Epithelial cell of prostate (primary cell): ENCODE measurements around the gene UBTD1.
"Not testable (repeated sequence)": the region's sequence is repeated elsewhere in the genome, so short reads cannot be mapped to it uniquely, and the experiment has no call there.

Experiments used
- DNase-seq: peaks from one replicate; pipeline ENCODE4 v3.0.0-alpha.2; 2011; ENCODE audit warnings: low read depth, low spot score
- H3K27ac ChIP-seq: fragments of 450-650 bp; 2 replicates; pipeline ENCODE4 v1.5.1; 2017; ENCODE audit warnings: mild to moderate bottlenecking

Gene UBTD1

GRCh38 chr10:97511711-97512440 lies 13.2 kb downstream of the UBTD1 start:
- no peak overlapping the region for H3K27ac ChIP-seq
- DNase-seq = no peak

DNA sequence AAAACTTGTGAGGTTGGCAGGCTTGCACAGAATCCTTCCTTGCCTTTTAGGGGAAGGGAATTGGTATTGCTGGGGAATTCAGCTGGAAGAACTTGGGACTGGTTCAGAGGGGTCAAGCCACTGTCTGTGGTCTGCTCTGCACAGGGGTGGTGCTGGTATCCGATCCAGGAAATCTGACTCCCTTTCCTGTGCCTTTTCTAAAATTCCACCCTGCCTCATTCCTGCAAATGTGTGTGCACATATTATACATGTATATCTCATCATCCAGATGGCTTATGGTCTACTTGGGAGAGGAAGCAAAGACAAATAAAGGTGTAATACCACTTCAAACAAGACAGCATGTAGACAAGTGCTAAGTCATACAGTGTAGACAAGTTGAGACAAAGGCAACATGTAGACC lies 14.3 kb downstream of the UBTD1 start:
- H3K27ac ChIP-seq = no peak overlapping the region
- no peak for DNase-seq

GRCh38 chr10:97514344-97514743 lies 15.6 kb downstream of the UBTD1 start:
- no peak for DNase-seq
- no peak overlapping the region for H3K27ac ChIP-seq

DNA sequence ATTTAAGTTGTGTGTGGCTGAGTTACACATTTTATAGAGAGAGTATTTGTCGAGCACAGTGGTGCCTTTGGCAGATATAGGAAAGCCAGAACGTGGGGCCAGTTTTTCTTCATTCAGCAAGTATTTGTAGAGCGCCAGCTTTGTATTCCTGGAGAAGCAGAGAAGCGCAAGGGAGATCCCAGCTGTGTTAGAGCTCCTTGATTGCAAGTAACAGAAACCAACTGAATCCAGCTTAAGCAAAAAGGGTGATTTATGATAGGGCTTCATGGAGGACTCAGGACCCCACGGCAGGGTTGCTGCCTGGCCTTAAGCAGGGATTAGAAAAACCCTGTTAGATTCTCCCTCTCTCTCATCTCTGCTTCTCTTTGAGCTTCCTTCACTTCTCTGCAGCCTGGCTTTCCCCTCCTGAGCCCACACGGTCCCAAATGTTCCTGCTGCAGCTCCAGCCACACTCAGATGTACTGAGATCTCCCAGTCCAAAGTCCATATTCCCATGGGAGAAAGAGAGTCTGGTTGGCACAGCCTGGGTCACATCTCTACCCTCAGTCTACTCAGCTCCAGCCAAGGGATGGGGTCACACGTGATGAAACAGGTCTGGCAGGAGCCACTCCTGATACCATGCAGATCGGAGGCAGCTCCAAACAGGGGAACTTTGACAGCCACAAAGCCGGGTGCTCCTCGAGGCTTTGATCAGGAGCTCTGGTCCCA lies 16.7 kb downstream of the UBTD1 start:
- DNase-seq = no peak
- H3K27ac ChIP-seq = no peak overlapping the region

DNA sequence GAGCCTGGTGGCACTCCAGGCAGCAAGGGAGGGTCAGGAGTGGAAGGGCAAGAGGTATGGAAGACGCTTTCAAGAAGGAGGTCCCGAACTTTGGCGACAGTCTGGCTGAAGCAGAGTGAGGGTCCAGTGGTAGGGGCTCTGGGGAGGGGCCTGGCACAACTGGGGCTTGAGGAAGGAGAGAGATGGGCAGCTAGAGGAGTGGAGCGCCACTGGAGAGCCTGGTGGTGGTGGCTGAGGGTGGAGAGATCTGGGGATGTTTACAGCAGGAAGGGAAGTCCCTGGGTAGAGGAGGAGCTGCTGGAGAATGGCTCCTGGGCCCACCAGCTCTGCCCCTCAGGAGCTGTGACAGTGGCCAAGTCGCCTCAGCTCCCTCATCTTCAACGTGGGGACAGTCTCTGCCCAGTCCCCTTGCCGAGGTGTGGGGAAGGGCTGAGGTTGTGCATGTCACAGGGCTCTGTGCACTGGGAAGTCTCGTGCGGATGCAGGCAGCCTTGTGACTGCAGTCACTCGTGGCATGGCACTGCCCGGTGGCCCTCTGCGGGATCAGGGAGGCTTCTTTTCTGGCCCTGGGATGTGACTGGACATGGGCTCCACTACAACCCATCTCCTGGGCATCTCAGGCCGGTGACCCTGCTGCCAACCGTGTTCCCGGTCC lies 18.5 kb downstream of the UBTD1 start:
- H3K27ac ChIP-seq = no peak overlapping the region
- DNase-seq = no peak

DNA sequence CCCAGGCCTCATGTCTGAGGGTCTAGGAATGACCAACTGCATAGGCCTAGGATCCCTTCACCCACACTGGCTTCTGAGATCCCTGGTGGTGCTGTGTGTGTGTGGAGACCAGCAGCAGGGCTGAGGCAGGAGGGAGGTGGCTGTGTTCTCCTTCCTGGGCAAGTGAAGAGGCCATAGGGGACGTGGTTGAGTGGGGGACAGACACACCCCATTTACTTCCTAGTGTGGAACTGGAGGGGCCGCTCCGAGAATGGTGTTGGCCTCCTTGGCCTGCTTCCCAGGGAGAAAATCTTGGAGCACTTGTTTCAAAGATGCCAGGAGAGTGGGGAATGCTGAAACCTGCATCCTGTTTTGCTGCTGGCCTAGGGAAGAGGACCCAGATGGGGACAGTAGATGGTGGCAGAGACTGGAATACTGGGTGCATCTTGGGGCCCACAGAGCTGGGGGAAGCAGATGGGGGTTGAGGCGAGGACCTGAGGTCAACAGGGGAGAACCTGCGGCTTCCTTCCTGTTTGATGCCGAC lies 19.1 kb downstream of the UBTD1 start:
- no peak overlapping the region for H3K27ac ChIP-seq
- no peak for DNase-seq

DNA sequence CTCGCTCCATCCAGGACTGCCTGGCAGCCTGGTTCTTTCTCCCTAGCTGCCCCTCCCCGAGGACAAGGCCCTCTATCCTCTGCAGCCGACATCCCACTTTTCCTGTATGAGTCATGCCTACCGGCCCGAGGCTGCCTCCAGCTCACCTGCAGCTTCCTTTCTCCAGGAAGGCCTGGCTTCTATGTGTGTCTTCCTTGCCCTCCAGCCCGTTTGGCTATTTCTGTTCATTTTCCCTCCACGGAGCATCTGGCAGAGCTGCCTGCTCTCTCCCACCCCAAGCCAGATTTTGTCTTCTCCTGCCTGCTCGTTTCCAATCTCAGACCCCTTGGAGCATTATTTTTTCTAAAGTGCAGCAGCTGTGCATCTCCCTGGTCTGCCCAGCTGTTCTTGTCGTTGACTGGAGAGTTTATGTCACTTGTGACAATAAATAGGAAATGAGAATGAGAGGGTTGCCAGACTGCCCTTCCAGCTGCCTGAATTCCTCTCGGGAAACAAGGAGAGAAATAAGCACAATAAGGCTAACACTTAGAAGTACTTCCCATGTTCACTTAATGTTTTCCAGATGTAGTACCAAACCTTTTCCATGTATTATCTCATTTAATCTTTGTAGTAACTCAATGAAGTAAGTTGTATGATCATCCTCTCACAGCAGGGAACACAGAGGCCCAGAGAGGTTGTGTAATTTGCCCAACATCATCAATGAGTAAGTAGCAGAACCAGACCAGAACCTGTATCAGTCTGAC lies 19.7 kb downstream of the UBTD1 start:
- no peak for DNase-seq
- no peak overlapping the region for H3K27ac ChIP-seq

DNA sequence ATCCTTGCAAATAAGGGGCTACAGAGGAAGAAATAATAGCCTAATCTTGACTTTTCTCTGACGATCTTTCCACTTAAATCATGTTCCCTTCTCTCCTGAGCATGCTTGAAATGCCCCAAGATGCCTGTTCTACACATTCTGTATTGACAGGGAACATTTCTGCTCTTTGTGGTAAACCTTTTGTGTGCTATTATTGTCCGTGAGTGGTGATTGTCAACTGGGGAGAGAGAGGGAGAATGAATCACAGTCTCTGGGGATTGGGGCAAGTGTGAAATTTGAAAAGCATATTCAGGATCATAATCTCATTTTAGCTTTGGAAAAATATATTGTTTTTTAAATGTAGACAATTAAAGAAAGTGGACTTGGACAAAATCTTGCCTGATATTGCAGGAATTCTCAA lies 20.6 kb downstream of the UBTD1 start:
- H3K27ac ChIP-seq = no peak overlapping the region
- no peak for DNase-seq

GRCh38 chr10:97520520-97520919 lies 21.8 kb downstream of the UBTD1 start:
- DNase-seq = no peak
- H3K27ac ChIP-seq = no peak overlapping the region

GRCh38 chr10:97520978-97521761 lies 22.4 kb downstream of the UBTD1 start:
- DNase-seq = no peak
- H3K27ac ChIP-seq = no peak overlapping the region

DNA sequence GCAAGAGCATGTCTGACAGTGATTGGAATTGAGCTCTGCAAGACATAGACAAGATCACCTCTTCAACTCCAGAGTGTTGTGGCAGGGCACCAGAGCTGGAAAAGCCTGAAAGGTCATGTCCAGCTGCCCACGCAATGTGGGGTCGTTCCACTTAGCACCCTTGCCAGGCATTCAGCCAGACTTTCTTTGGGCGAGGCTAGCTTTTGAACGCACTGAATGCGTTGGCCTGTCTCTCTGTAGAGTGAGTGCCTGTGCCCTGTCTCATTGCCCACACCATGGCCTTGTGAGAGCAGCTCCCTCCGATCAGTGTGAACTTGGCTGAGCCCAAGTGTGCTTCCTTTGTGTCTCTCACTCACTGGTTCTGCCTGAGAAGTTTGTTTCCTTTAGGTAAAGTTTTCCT lies 23.3 kb downstream of the UBTD1 start:
- no peak overlapping the region for H3K27ac ChIP-seq
- DNase-seq = no peak

GRCh38 chr10:97522937-97523336 lies 24.2 kb downstream of the UBTD1 start:
- no peak for DNase-seq
- no peak overlapping the region for H3K27ac ChIP-seq

GRCh38 chr10:97525086-97525485 lies 26.4 kb downstream of the UBTD1 start:
- H3K27ac ChIP-seq = no peak overlapping the region
- DNase-seq = no peak

DNA sequence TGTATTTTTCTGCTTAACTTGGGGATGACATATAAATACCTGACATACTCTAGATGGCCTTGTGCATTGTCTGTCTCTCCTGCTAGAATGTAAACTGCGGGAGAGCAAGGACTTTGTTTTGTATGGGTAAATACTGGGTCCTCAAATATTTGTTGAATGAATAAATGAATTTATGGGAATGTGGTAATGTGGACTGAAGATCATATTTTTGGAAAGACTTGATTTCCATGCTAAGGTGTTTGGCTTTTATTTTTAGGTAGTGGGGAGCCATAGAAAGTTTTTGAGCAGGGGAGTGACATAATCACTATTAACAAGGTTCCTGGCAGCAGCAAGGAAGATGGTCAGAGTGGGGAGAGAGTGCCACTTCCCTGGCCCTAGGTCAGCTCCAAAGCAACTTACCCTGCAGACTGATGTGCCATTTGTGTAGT lies 27.0 kb downstream of the UBTD1 start:
- H3K27ac ChIP-seq = no peak overlapping the region
- no peak for DNase-seq

DNA sequence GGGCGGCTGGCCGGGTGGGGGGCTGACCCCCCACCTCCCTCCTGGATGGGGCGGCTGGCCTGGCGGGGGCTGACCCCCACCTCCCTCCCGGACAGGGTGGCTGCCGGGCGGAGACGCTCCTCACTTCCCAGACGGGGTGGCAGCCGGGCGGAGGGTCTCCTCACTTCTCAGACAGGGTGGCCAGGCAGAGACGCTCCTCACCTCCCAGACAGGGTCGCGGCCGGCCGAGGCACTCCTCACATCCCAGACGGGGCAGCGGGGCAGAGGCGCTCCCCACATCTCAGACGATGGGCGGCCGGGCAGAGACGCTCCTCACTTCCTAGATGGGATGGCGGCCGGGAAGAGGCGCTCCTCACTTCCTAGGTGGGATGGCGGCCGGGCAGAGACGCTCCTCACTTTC lies 30.2 kb downstream of the UBTD1 start:
- H3K27ac ChIP-seq, DNase-seq: not testable (repeated sequence)

DNA sequence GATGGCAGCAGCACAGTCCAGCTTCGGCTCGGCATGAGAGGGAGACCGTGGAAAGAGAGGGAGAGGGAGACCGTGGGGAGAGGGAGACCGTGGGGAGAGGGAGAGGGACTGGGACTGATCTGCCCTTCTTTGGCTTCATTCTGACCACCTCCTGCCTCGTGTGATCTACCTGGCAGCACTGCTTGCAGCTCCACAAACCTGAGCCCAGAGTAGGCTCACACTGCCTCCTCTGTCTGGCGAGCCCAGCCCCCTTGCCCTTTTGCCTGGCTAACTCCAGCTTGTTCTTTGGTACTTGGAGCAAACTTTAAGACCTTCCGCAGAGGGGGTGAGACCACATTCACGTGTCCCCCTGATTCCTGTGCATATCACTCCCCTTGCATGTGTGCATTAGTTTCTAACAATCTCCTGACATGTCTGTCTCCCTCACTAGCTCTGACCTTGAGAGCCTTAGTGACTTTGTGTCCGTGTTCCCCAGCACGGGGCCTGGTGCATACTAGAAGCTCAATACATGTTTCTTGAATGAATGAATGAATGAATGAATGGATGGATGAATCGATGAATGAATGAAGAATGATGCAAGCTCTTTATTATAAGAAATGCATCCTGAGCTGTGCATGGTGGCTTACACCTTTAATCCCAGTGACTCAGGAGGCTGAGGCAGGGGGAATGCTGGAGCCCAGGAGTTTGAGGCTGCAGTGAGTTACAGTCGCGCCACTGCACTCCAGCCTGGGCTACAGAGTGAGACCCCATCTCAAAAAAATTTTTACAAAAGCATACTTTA lies 31.2 kb downstream of the UBTD1 start:
- no peak for DNase-seq
- H3K27ac ChIP-seq = no peak overlapping the region

DNA sequence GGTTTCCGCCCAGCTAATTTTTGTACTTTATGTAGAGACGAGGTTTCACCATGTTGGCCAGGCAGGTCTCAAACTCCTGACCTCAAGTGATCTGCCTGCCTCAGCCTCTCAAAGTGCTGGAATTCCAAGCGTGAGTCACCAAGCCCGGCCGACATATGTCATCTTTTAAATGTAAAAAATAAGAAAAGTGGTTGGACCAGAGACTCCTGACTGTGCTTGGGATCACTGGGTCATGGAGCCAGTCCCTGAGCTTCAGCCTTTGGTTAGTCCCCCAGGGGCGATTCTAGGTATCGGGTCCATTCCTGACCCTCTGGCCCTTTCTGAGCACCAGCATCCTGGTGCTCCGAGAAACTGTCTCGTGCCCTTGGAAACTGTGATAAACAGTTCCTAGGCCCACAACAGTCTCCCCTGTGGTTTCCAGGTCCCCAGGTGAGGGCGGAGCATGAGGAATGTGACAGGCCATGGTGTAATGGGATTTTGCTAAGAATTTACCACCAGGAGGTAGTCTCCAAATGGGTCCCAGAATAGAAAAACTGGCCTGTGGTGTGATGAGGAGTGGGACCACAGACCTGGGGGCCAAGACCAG lies 32.8 kb downstream of the UBTD1 start:
- DNase-seq = no peak
- H3K27ac ChIP-seq = no peak overlapping the region

GRCh38 chr10:97532935-97533671 lies 34.4 kb downstream of the UBTD1 start:
- DNase-seq = no peak
- H3K27ac ChIP-seq = no peak overlapping the region
